ENCODE data around the gene RAB7B.

- TF ChIP-seq CTCF (IDR thresholded peaks at IDR 0.05), result no peak
- no peak for TF ChIP-seq POLR2A (IDR thresholded peaks at IDR 0.05)
- no peak for TF ChIP-seq POLR2AphosphoS5 (IDR thresholded peaks at IDR 0.05)
These were observed 46.9 kb upstream of the RAB7B start for GRCh38 chr1:206049919-206050600.
